Right lobe of liver (tissue), 6 donors: ENCODE results near the gene ZNF678. TPM values are rescaled to one million over a fixed set of nuclear protein-coding genes. Genes with fewer than 3 reads are reported as not detected.
"Not testable (repeated sequence)": the region's sequence is repeated elsewhere in the genome, so short reads cannot be mapped to it uniquely, and the experiment has no call there.

Experiments used
- ATAC-seq, 4 donors: fragments of 200-7000 bp; cut with Tn5 transposase; one replicate each; pipeline ENCODE4 v1.9.1; 2020; ENCODE audit warnings: mild to moderate bottlenecking in 4 of 4, moderate library complexity in 4 of 4
- DNase-seq, 3 donors: peaks; one replicate each; pipeline ENCODE4 v3.0.0-alpha.2; 2020
- H3K27ac ChIP-seq, 3 donors: fragments of 200-600 bp; one replicate each; pipeline ENCODE4 v1.8.0; 2022
- H3K27me3 ChIP-seq, 2 donors: fragments of 200-600 bp; one replicate each; pipeline ENCODE4 v1.8.0; 2022
- H3K36me3 ChIP-seq, 4 donors: fragments of 200-600 bp; sonication (generic) in 1 of 4; one replicate each; pipeline versions ENCODE4 v1.5.1 to v1.8.0; 2017 to 2022; ENCODE audit warnings: control low read depth in 1 of 4
- H3K4me1 ChIP-seq, 4 donors: fragments of 200-600 bp; sonication (generic) in 1 of 4; one replicate each; pipeline versions ENCODE4 v1.5.1 to v1.8.0; 2017 to 2022; ENCODE audit warnings: control low read depth in 1 of 4
- H3K4me3 ChIP-seq, 3 donors: fragments of 200-600 bp; one replicate each; pipeline ENCODE4 v1.8.0; 2022
- H3K9me3 ChIP-seq, 4 donors: fragments of 200-600 bp; sonication (generic) in 1 of 4; one replicate each; pipeline versions ENCODE4 v1.5.1 to v1.8.0; 2017 to 2022; ENCODE audit warnings: control low read depth in 1 of 4
- CTCF ChIP-seq, 4 donors: fragments of 200-600 bp in 3 of 4; fragments of 450-650 bp in 1 of 4; IDR thresholded peaks; one replicate each; pipeline versions ENCODE4 v1.5.1 to v1.8.0; 2016 to 2022; ENCODE audit warnings: antibody characterized with exemption in 4 of 4, mild to moderate bottlenecking in 2 of 4
- POLR2A ChIP-seq: fragments of 450-650 bp; IDR thresholded peaks from one replicate; pipeline ENCODE4 v1.6.1; 2017; ENCODE audit warnings: antibody characterized with exemption, mild to moderate bottlenecking
- WGBS: methylation state at CpG from one replicate; pipeline ENCODE4 v1.1.6; 2018; ENCODE audit warnings: low coverage, low lambda C conversion rate; ENCODE audit not compliant: insufficient coverage; ENCODE audit errors: missing lambda C conversion rate; 5-methylcytosine and 5-hydroxymethylcytosine counted together
- intact Hi-C, 2 donors: fragments of 100-400 bp; cut with DNase I; formaldehyde crosslinking; loops; one replicate each; pipeline versions ENCODE4 v1.11.2 to v1.14.1; 2022
- total RNA-seq, 6 experiments: library from RNA; depleted of rRNA in 2 of 6; stranded (reverse); fragments of >200 nt in 2 of 6; fragmentation: NEBNext Ultra II Directional in 3 of 6; extraction: Animal tissue kit (Norgen Biotek cat#: 25700) in 3 of 6; gene quantifications; one replicate each; pipeline versions ENCODE4 v1.1.0 to v1.2.4, GENCODE V29; 2016 to 2023
- donor health status: DM: no; HTN: yes; CAD: no.
- donor health status: DM: no; HTN: no; CAD: no.
- donor health status: DM: no; HTN: no; CAD: no.
- donor health status: DM: no; HTN: yes; CAD: no.
- donor health status: DM: no; HTN: yes; CAD: no.

Gene ZNF678
- total RNA-seq, 6 experiments from 2014 or later, result 2.4 to 4.8 (median 3.0) TPM

DNA sequence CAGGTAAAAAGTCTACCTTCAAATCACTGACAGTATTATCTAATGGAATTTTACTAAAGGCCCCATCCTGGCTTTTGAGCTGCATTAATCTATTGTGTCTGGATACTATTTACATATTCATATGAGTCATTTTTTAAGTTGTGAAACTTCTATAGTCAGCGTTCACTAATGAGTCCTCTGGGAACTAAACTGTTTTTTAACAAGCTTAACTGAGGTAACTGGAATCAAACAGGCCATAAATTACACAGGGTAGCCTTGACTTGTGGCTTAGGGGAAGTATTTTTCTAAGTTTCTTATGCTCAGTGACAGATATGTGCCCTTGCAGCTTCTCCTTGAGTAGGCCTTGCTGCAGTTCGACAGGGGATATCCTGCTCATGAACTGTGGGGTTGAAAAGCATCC, 102.9 kb downstream of the ZNF678 start:
- H3K27ac ChIP-seq, result no peak overlapping the region
- H3K36me3 ChIP-seq, result peaks cover 0 to 3% (median 0%) of the 10 kb centered on the region in 4 donors
- ATAC-seq, result no peak
- peaks cover 3 to 68% (median 13%) of the 10 kb centered on the region in 4 donors for H3K9me3 ChIP-seq
- WGBS, result 84% methylated on average over 2 of the region's 2 CpGs
- intact Hi-C loops, result no loop called here
- no peaks in the 10 kb centered on the region for H3K27me3 ChIP-seq
- no peak overlapping the region for H3K4me3 ChIP-seq
- no peak for DNase-seq
- no peak for TF ChIP-seq POLR2A
- H3K4me1 ChIP-seq, result no peaks in the 10 kb centered on the region

GRCh38 chr1:227673441-227673840, 110.1 kb downstream of the ZNF678 start:
- WGBS, result 87% methylated on average over 1 of the region's 1 CpG
- Histone ChIP-seq H3K4me3 (no peak overlapping the region), H3K9me3 (peaks cover 0 to 31% (median 6%) of the 10 kb centered on the region in 4 donors), H3K36me3 (no peaks in the 10 kb centered on the region), H3K4me1 (no peaks in the 10 kb centered on the region), H3K27me3 (no peaks in the 10 kb centered on the region), H3K27ac (no peak overlapping the region)
- intact Hi-C loops, result no loop called here
- DNase-seq (no peak), ATAC-seq (no peak)
- TF ChIP-seq POLR2A, result no peak
- no peak for TF ChIP-seq CTCF (IDR thresholded peaks at IDR 0.05)

- no peaks in the 10 kb centered on the region for H3K27me3 ChIP-seq
- H3K4me1 ChIP-seq, result no peaks in the 10 kb centered on the region
- TF ChIP-seq CTCF (IDR thresholded peaks at IDR 0.05) (no peak), POLR2A (no peak)
- no peak overlapping the region for H3K4me3 ChIP-seq
- ATAC-seq (no peak), DNase-seq (no peak)
- peaks cover 0 to 11% (median 0%) of the 10 kb centered on the region in 4 donors for H3K9me3 ChIP-seq
- WGBS, result 44% methylated on average over 6 of the region's 8 CpGs
- no peaks in the 10 kb centered on the region for H3K36me3 ChIP-seq
- H3K27ac ChIP-seq, result no peak overlapping the region
- intact Hi-C loops, result no loop called here
Observed at GRCh38 chr1:227685807-227686206, 122.5 kb downstream of the ZNF678 start.

DNA sequence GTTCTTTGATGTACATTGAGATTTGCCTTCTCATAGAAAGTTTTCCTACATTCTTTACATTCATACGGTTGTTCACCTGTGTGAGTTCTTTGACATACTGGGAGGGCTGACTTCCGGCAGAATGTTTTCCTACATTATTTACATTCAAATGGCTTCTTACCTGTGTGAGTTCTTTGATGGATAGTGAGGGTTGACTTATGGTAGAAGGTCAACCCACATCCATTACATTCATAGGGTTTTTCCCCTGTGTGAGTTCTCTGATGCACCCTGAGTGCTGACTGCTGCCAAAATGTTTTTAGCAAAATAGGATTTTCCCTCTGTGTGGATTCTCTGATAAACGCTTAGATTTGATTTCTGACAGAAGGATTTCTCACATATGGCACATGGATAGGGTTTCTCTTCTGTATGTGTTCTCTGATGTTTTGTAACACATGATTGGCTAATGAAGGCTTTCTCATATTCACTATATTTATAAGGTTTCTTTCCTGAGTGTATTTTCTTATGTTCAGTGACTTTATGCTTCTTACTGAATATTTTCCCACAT, 134.0 kb downstream of the ZNF678 start:
- H3K9me3 ChIP-seq, result peaks cover 0 to 9% (median 3%) of the 10 kb centered on the region in 4 donors
- no peak overlapping the region for H3K27ac ChIP-seq
- ATAC-seq (no peak), DNase-seq (no peak)
- H3K27me3 ChIP-seq, result no peaks in the 10 kb centered on the region
- no peaks in the 10 kb centered on the region for H3K36me3 ChIP-seq
- intact Hi-C loops, result no loop called here
- H3K4me1 ChIP-seq, result no peaks in the 10 kb centered on the region
- TF ChIP-seq CTCF (IDR thresholded peaks at IDR 0.05) (no peak), POLR2A (no peak)
- no peak overlapping the region for H3K4me3 ChIP-seq
- WGBS, result 88% methylated on average over 3 of the region's 3 CpGs

DNA sequence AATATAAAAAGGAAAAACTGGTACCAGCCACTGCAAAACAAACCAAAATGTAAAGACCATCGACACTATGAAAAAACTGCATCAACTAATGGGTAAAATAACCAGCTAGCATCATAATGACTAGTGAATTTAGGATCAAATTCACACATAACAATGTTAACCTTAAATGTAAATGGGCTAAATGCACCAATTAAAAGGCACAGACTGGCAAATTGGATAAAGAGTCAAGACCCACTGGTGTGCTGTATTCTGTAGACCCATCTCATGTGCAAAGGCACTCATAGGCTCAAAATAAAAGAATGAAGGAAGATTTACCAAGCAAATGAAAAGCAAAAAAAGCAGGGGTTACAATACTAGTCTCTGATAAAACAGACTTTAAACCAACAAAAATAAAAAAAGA, 138.3 kb downstream of the ZNF678 start:
- H3K4me1 ChIP-seq, H3K36me3 ChIP-seq, H3K27me3 ChIP-seq, H3K4me3 ChIP-seq, H3K9me3 ChIP-seq, intact Hi-C loops, H3K27ac ChIP-seq, DNase-seq, ATAC-seq: not testable (repeated sequence)
- WGBS, result 83% methylated on average over 1 of the region's 1 CpG

GRCh38 chr1:227707846-227708245, 144.5 kb downstream of the ZNF678 start:
- intact Hi-C loops, result no loop called here
- H3K36me3 ChIP-seq, result no peaks in the 10 kb centered on the region
- no peaks in the 10 kb centered on the region for H3K9me3 ChIP-seq
- H3K27me3 ChIP-seq, result no peaks in the 10 kb centered on the region
- no peak overlapping the region for H3K27ac ChIP-seq
- 36% methylated on average over 1 of the region's 1 CpG for WGBS
- TF ChIP-seq POLR2A (no peak), CTCF (IDR thresholded peaks at IDR 0.05) (no peak)
- ATAC-seq (no peak), DNase-seq (no peak)
- H3K4me1 ChIP-seq, result no peaks in the 10 kb centered on the region
- no peak overlapping the region for H3K4me3 ChIP-seq
